Sigmoid colon (tissue), 4 donors: ENCODE data around the gene MIGA2.

Experiments used
- EP300 ChIP-seq, 4 donors: sonication (generic); formaldehyde crosslinking; IDR thresholded peaks; one replicate each; pipeline ENCODE4 v1.6.1; 2017; ENCODE audit warnings: antibody characterized with exemption in 4 of 4
- TF ChIP-seq, protein P1 (sequence below), 4 experiments: fragments of 450-650 bp in 3 of 4; fragments of 200-600 bp in 1 of 4; IDR thresholded peaks; one replicate each; pipeline ENCODE4 v1.5.1; 2016 to 2019; ENCODE audit warnings: antibody characterized with exemption in 4 of 4, mild to moderate bottlenecking in 3 of 4, moderate library complexity in 2 of 4

DNA sequence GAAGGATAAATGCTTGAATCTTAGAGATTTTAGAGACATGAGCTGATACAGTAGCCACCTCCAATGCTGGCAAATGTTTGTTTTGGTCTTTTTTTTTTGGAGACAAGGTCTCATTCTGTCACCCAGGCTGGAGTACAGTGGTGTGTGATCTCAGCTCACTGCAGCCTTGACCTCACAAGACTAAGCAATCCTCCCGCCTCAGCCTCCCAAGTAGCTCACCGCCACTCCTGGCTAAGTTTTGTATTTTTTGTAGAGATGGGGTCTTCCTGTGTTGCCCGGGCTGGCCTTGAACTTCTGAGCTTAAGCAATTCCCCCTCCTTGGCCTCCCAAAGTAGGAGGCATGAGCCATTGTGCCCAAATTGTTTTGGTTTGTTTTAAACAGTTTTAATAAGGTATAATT, 37.7 kb downstream of the MIGA2 start:
- TF ChIP-seq, protein P1, sequence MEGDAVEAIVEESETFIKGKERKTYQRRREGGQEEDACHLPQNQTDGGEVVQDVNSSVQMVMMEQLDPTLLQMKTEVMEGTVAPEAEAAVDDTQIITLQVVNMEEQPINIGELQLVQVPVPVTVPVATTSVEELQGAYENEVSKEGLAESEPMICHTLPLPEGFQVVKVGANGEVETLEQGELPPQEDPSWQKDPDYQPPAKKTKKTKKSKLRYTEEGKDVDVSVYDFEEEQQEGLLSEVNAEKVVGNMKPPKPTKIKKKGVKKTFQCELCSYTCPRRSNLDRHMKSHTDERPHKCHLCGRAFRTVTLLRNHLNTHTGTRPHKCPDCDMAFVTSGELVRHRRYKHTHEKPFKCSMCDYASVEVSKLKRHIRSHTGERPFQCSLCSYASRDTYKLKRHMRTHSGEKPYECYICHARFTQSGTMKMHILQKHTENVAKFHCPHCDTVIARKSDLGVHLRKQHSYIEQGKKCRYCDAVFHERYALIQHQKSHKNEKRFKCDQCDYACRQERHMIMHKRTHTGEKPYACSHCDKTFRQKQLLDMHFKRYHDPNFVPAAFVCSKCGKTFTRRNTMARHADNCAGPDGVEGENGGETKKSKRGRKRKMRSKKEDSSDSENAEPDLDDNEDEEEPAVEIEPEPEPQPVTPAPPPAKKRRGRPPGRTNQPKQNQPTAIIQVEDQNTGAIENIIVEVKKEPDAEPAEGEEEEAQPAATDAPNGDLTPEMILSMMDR (IDR thresholded peaks at IDR 0.05): no peak
- no peak for TF ChIP-seq EP300 (IDR thresholded peaks at IDR 0.05)
